ENCODE results near the gene RGS19.

The RGS19 gene

GRCh38 chr20:64076061-64076997, 3.0 kb downstream of the RGS19 start:
- no peak for DNase-seq

GRCh38 chr20:64075556-64075955, 3.8 kb downstream of the RGS19 start:
- no peak for DNase-seq

- no peak for DNase-seq
Measured at GRCh38 chr20:64074963-64075362, 4.4 kb downstream of the RGS19 start.

GRCh38 chr20:64074184-64074789, 5.0 kb downstream of the RGS19 start:
- DNase-seq, result no peak

GRCh38 chr20:64073476-64074183, 5.7 kb downstream of the RGS19 start:
- no peak for DNase-seq

GRCh38 chr20:64072498-64073063, 6.7 kb downstream of the RGS19 start:
- no peak for DNase-seq

GRCh38 chr20:64071341-64072332, 7.7 kb downstream of the RGS19 start:
- no peak for DNase-seq

GRCh38 chr20:64070244-64070993, 8.9 kb downstream of the RGS19 start:
- DNase-seq, result no peak

- no peak for DNase-seq
Measured at GRCh38 chr20:64069614-64070243, 9.6 kb downstream of the RGS19 start.

- DNase-seq, result no peak
Measured at GRCh38 chr20:64069209-64069613, 10.1 kb downstream of the RGS19 start.

- DNase-seq, result no peak
Measured at GRCh38 chr20:64068386-64069208, 10.7 kb downstream of the RGS19 start.

- DNase-seq, result no peak
Measured at GRCh38 chr20:64067733-64068307, 11.5 kb downstream of the RGS19 start.

GRCh38 chr20:64067005-64067632, 12.2 kb downstream of the RGS19 start:
- no peak for DNase-seq

GRCh38 chr20:64065974-64066343, 13.4 kb downstream of the RGS19 start:
- DNase-seq, result no peak

GRCh38 chr20:64065062-64065973, 14.0 kb downstream of the RGS19 start:
- DNase-seq, result no peak

- DNase-seq, result no peak
Measured at GRCh38 chr20:64064145-64064698, 15.1 kb downstream of the RGS19 start.

GRCh38 chr20:64063389-64064144, 15.8 kb downstream of the RGS19 start:
- no peak for DNase-seq

All from NCI-H510A (cell line).